NB4 (cell line): ENCODE results near the gene SSR1.

Source experiments
- CTCF ChIP-seq: IDR thresholded peaks from one replicate; pipeline ENCODE4 v1.5.1; 2012; ENCODE audit warnings: low read depth, low read length
- MAX ChIP-seq: IDR thresholded peaks from 2 replicates; pipeline ENCODE4 v1.6.1; 2011; ENCODE audit warnings: low read depth, low read length

- TF ChIP-seq CTCF = no peak
- no peak for TF ChIP-seq MAX
Observed at GRCh38 chr6:7292596-7293255, 20.3 kb downstream of the SSR1 start.
